SU-DHL-6 (cell line): ENCODE measurements around the gene DCLK1.

Experiments
- H2AFZ ChIP-seq: fragments of 200-600 bp; sonication (generic); 2 replicates; pipeline ENCODE4 v1.6.1; 2014; ENCODE audit warnings: low read depth, mild to moderate bottlenecking, moderate library complexity, mixed read lengths, antibody characterized with exemption, low read length; ENCODE audit not compliant: severe bottlenecking
- H3F3A ChIP-seq: fragments of 200-600 bp; shearing (Covaris generic); 2 replicates; pipeline ENCODE4 v1.6.0; 2016; ENCODE audit warnings: antibody characterized with exemption, mild to moderate bottlenecking; ENCODE audit not compliant: insufficient read depth
- H3K27ac ChIP-seq: fragments of 200-600 bp; sonication (generic); 2 replicates; pipeline ENCODE4 v1.5.1; 2016; ENCODE audit warnings: low read depth, mild to moderate bottlenecking, low read length, moderate library complexity, mixed read lengths
- H3K27me3 ChIP-seq: fragments of 200-600 bp; sonication (generic), shearing (Covaris generic); 2 replicates; pipeline ENCODE4 v1.6.0; 2014; ENCODE audit warnings: mild to moderate bottlenecking, low read length
- H3K36me3 ChIP-seq: fragments of 200-600 bp; sonication (generic); 2 replicates; pipeline ENCODE4 v1.6.1; 2014; ENCODE audit warnings: mild to moderate bottlenecking, low read length, mixed read lengths
- H3K4me2 ChIP-seq: fragments of 300-600, 200-600 bp; shearing (Covaris generic), sonication (generic); 2 replicates; pipeline ENCODE4 v1.6.0; 2014; ENCODE audit warnings: low read length, low read depth, mild to moderate bottlenecking; ENCODE audit not compliant: poor library complexity, severe bottlenecking
- H3K4me3 ChIP-seq: fragments of 200-600 bp; sonication (generic); 2 replicates; pipeline ENCODE4 v1.5.1; 2014; ENCODE audit warnings: antibody characterized with exemption, low read length, mild to moderate bottlenecking, mixed read lengths; ENCODE audit not compliant: insufficient read depth, poor library complexity, severe bottlenecking
- H3K79me2 ChIP-seq: fragments of 200-600 bp; sonication (generic); 2 replicates; pipeline ENCODE4 v1.6.1; 2014; ENCODE audit warnings: mild to moderate bottlenecking, low read length, moderate library complexity; ENCODE audit not compliant: insufficient read depth
- H3K9ac ChIP-seq: fragments of 200-600 bp; sonication (generic); 2 replicates; pipeline ENCODE4 v1.7.0; 2014; ENCODE audit warnings: mild to moderate bottlenecking, low read length
- H3K9me2 ChIP-seq: fragments of 200-600 bp; sonication (generic); replicated peaks from 2 replicates; pipeline ENCODE4 v1.6.1; 2014; ENCODE audit warnings: low read length; ENCODE audit not compliant: insufficient read depth
- H3K9me3 ChIP-seq: fragments of 200-600 bp; sonication (generic); 2 replicates; pipeline ENCODE4 v1.6.1; 2014; ENCODE audit warnings: low read length, mixed read lengths; ENCODE audit not compliant: insufficient read depth
- H4K20me1 ChIP-seq: fragments of 200-600 bp; sonication (generic); 2 replicates; pipeline ENCODE4 v1.6.1; 2014; ENCODE audit warnings: low read depth, mild to moderate bottlenecking, antibody characterized with exemption, low read length, moderate library complexity, mixed read lengths
- EZH2phosphoT487 ChIP-seq: fragments of 200-600 bp; sonication (generic), shearing (Covaris generic); conservative IDR thresholded peaks from 2 replicates; pipeline ENCODE4 v1.6.1; 2018; ENCODE audit warnings: mild to moderate bottlenecking, antibody characterized with exemption, low read length, moderate library complexity, mixed read lengths
- TF ChIP-seq, protein P1 (sequence below): fragments of 200-600 bp; sonication (generic); IDR thresholded peaks from one replicate; pipeline ENCODE4 v1.5.1; 2017; ENCODE audit warnings: antibody characterized with exemption, mild to moderate bottlenecking, low read length, moderate library complexity; ENCODE audit not compliant: insufficient read depth, poor library complexity, severe bottlenecking

The DCLK1 gene

DNA sequence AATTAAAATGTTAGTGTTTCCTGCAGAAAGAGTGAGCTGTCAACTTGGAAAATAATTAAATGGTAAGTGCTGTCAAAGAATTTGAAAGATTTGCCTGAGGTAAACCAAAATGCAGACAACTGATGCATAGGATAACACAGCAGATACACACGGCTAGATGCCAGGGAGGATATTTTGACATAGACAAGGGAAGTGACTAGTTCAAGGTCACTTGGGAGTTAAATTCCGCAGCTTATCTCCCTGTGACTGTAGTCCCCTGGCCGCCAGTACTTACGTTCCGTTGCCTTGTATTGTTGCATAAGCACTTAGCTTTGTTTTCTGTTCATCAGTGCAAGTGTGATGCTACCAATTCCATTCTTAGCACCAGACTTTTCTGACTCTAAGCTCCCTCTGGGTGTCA is 407.4 kb downstream of the DCLK1 start:
- Histone ChIP-seq H3K9ac (no peak overlapping the region), H3K9me2 (no peaks in the 10 kb centered on the region), H3K27me3 (no peaks in the 10 kb centered on the region), H3K4me3 (no peak overlapping the region), H2AFZ (no peak overlapping the region), H3K27ac (no peak overlapping the region), H3K79me2 (no peaks in the 10 kb centered on the region), H3K4me2 (no peak overlapping the region), H3K36me3 (no peaks in the 10 kb centered on the region), H3F3A (no peaks in the 10 kb centered on the region), H4K20me1 (no peaks in the 10 kb centered on the region), H3K9me3 (no peaks in the 10 kb centered on the region)
- TF ChIP-seq EZH2phosphoT487, result no peak
- TF ChIP-seq, protein P1, sequence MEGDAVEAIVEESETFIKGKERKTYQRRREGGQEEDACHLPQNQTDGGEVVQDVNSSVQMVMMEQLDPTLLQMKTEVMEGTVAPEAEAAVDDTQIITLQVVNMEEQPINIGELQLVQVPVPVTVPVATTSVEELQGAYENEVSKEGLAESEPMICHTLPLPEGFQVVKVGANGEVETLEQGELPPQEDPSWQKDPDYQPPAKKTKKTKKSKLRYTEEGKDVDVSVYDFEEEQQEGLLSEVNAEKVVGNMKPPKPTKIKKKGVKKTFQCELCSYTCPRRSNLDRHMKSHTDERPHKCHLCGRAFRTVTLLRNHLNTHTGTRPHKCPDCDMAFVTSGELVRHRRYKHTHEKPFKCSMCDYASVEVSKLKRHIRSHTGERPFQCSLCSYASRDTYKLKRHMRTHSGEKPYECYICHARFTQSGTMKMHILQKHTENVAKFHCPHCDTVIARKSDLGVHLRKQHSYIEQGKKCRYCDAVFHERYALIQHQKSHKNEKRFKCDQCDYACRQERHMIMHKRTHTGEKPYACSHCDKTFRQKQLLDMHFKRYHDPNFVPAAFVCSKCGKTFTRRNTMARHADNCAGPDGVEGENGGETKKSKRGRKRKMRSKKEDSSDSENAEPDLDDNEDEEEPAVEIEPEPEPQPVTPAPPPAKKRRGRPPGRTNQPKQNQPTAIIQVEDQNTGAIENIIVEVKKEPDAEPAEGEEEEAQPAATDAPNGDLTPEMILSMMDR, result no peak

DNA sequence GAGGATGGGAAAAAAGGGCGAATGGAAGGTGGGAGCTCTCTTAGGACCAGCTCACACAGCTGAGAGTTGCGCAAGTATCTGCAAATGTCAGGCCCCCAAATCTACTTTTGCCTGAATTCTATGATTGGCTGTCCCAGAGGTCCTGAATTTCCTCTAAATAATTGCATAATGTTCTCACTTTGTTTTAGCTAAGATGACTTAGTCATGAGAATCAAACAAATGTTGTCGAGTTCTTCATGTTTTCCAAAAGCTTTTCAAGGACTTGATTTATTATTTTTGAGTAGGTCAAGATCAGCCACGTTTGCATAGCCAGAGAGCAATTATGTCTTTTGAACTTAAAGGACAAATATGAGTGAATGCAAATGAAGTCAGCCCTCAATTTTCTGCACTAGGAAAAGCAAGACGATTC is 408.1 kb downstream of the DCLK1 start:
- H3K4me2 ChIP-seq, result no peak overlapping the region
- no peak overlapping the region for H3K9ac ChIP-seq
- H3K9me3 ChIP-seq, result no peaks in the 10 kb centered on the region
- H2AFZ ChIP-seq, result no peak overlapping the region
- TF ChIP-seq, protein P1, result no peak
- TF ChIP-seq EZH2phosphoT487, result no peak
- H3K79me2 ChIP-seq, result no peaks in the 10 kb centered on the region
- H3K27me3 ChIP-seq, result no peaks in the 10 kb centered on the region
- H3K36me3 ChIP-seq, result no peaks in the 10 kb centered on the region
- H3F3A ChIP-seq, result no peaks in the 10 kb centered on the region
- no peaks in the 10 kb centered on the region for H4K20me1 ChIP-seq
- no peak overlapping the region for H3K4me3 ChIP-seq
- H3K9me2 ChIP-seq, result no peaks in the 10 kb centered on the region
- H3K27ac ChIP-seq, result no peak overlapping the region

DNA sequence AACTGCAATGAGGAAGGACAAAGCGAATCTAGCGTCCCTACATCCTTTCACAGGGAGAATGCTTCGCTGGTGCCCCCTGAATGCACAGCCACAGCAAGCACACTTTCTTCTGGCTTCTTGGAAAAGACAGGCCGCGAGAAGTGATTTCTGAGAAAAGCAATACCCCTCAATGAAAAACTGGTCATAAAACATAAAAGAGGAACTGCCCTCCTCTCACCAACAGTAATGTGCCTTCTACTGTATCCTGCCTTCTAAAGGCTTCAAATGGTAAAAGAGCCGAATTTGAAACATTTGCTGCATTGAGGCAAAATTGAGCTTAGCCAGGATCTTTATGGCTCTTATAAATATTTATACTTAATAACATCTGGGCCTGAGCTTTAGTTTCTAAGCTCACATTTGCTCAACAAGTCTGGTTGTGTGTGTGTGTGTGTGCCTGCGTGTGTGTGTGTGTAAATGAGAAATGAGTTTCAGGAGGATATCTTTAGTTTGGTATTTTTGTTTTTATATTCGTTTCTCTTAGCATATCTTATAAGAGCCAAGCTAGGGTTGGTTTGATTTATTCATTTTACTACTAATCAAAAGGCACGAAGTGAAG is 408.6 kb downstream of the DCLK1 start:
- Histone ChIP-seq H3K4me3 (no peak overlapping the region), H3K27me3 (no peaks in the 10 kb centered on the region), H2AFZ (no peak overlapping the region), H3K4me2 (no peak overlapping the region), H3K79me2 (no peaks in the 10 kb centered on the region), H3K27ac (no peak overlapping the region), H3K9me3 (no peaks in the 10 kb centered on the region), H3K36me3 (no peaks in the 10 kb centered on the region), H3K9me2 (no peaks in the 10 kb centered on the region), H4K20me1 (no peaks in the 10 kb centered on the region), H3F3A (no peaks in the 10 kb centered on the region), H3K9ac (no peak overlapping the region)
- TF ChIP-seq, protein P1, result no peak
- TF ChIP-seq EZH2phosphoT487, result no peak
